GM15510 (cell line): ENCODE data around the gene ADGRD1.

Source experiments
- POLR2A ChIP-seq: IDR thresholded peaks from 3 replicates; pipeline ENCODE4 v1.6.1; 2011; ENCODE audit warnings: borderline replicate concordance; ENCODE audit not compliant: insufficient read length; ENCODE audit errors: extremely low read depth

Gene ADGRD1

GRCh38 chr12:131076791-131077747 is 123.4 kb downstream of the ADGRD1 start:
- TF ChIP-seq POLR2A, result no peak

DNA sequence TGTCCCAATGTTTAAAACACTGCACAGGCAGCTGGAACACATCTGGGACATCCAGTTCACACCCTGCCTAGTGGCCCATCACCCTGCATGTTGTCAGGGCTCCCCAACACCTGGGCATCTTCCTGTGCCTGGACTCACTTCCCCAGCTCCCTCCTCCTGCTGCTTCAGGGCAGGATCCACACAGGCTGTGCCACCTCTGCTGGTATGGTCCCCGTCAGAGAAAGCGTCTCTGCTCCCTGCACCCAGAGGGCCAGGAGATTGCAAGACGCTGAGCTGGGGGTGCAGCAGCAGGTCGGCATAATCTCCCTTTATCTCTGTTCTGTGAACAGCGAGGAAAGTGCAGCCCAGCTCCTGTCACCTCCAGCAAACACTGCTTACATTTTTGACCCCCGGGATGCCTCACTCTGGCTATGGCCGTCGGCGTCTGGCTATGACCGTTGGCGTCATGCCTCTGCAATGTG is 124.3 kb downstream of the ADGRD1 start:
- TF ChIP-seq POLR2A, result no peak

DNA sequence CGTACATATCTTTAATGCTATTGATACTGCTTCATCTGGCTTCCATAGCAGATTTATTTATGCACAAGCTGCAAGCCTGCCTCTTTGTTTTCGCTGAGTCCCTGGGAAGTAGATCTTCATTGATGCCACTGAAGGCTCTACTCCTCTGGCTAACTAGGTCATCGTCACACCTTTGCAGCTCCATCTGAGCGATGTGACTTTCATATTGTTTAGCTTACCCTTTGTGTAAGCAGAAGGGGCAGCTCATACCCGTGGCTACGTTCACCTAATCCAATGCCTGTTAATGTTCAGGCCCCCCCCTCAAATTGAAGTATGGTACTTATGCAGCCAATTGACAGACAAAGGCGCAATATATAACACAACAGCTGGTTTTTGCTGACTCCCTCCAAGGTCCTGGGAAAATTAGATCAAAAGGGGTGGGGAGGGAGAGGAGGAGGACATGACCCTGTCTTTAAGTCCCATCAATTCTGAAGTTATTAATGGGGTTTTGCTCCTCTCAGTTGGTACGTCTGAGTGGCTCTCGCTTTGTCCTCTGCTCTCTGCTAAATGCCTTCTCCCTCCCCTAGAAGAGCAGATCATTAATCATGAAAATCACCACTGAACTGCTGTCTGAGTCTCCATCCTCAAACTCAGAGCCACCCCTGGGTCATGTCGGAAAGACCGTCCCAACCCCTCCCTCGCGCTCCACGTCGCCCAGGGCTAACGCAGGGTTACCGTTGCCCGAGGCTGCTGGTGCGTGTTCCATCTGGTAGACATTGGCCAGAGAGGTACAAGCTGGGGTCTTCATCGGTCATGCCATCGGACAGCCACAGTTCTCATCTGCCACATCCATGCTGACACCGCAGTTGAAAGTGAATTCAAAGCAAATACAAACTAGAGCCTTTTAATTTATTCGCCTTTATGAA is 128.8 kb downstream of the ADGRD1 start:
- no peak for TF ChIP-seq POLR2A

DNA sequence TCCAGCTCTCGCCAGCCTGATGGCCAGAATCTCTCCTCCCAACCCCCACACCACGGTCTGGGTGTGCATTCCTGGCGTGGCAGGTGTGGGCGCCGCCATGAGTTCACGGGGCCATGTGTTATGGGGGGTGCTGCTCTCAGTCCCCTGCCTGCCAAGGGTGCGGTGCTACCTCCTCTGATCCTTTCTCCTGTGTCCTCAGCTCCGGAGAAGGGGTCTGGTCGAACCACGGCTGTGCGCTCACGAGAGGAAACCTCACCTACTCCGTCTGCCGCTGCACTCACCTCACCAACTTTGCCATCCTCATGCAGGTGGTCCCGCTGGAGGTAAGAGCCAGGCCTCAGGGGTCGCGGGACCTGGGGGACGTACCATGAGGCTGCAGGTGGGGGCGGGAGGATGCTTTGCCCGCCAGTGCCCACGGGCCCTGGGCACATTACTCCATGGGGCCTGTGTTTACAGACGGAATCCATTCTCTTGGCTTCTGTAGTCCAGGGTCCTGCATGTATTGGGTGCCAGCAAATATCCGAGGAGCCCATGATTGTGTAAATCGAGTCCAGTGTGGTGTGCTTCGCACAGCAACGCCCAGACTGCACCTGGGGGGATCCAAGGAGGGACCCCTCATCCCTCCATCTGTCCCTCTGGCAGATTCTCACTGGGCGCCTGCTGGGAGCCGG is 130.8 kb downstream of the ADGRD1 start:
- no peak for TF ChIP-seq POLR2A

GRCh38 chr12:131085125-131085815 is 131.6 kb downstream of the ADGRD1 start:
- TF ChIP-seq POLR2A, result no peak

GRCh38 chr12:131085816-131086591 is 132.3 kb downstream of the ADGRD1 start:
- no peak for TF ChIP-seq POLR2A

DNA sequence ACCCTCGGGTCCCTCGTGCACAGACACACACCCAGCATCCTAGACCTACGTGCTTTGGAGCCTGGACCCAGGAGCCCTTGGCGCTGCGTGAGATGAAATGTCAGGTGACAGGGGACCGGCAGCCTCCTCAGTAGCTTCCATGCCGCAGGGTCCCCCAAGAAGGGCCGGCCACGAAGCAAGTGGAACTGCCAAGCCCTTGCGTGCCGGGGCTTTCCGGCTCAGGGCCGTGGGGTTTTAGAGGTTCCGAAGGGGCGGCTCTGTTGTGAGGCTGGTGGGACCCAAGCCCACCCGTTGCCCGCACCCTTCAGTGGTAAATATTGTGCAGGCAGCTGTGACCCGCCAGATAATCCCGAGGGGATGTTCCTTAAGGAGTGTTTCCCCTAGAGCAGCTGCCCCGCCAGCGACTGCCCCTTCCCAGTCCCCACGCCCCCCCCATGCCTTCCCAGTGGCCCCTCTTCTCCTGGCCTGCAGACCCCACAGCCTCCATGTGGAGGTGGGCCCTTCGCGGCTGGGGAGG is 133.7 kb downstream of the ADGRD1 start:
- no peak for TF ChIP-seq POLR2A

- no peak for TF ChIP-seq POLR2A
Measured at GRCh38 chr12:131087991-131088700, 134.4 kb downstream of the ADGRD1 start.

DNA sequence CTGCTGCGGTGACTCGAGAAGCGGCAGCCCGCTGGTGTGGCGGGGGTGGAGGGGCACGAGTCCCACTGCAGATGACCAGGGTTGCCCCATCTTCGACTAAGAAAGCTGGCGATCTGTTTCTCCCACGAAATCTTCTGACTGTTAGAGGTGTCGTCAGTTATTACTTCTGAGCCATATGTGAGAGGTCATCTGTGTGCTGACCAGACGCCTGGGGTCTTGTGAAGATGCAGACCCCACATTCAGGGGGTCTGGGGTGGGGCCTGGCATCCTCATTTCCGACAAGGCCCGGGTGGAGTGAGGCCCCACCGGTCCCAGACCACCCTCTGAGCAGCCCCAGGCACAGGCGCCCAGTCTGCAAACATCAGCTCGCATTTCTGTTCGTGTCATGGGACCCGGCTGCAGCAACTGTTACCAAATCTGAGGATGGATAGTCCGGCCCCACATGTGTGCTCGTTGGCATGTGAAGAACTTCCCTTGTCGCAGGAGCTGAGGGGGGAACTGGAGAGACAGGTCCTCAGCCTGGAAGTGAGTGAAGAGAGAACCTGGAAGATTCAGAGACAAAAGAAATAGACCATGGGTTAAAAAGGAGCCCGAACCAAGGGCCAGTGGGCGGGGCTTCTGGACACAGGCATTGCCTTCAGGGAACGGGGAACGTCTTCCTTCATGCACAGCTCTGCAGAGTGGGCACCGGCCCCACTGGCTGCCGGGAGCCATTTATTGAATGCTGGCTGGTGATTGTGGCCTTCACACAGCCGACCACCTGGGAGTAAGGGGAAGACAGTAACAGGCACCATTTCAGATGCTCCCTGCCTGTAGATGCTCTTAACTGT is 135.2 kb downstream of the ADGRD1 start:
- no peak for TF ChIP-seq POLR2A

GRCh38 chr12:131089531-131090273 is 136.0 kb downstream of the ADGRD1 start:
- no peak for TF ChIP-seq POLR2A
